Liver (tissue), 3 donors: Measurements from ENCODE around the gene MMP25.

Source experiments
- EGR1 ChIP-seq, 2 donors: IDR thresholded peaks; 2 replicates each; pipeline ENCODE4 v1.6.1; 2016 to 2018; ENCODE audit warnings: antibody characterized with exemption in 2 of 2, low read depth in 2 of 2
- GABPA ChIP-seq, 2 donors: IDR thresholded peaks in 1 of 2; conservative IDR thresholded peaks in 1 of 2; 2 replicates each; pipeline ENCODE4 v1.6.1; 2016; ENCODE audit warnings: antibody characterized with exemption in 2 of 2, mild to moderate bottlenecking in 1 of 2, moderate library complexity in 1 of 2
- HNF4A ChIP-seq, 2 donors: conservative IDR thresholded peaks; 2 replicates each; pipeline ENCODE4 v1.6.1; 2016; ENCODE audit warnings: antibody characterized with exemption in 2 of 2, mild to moderate bottlenecking in 2 of 2
- RAD21 ChIP-seq, 2 donors: IDR thresholded peaks; 2 replicates each; pipeline ENCODE4 v1.6.1; 2016; ENCODE audit warnings: antibody characterized with exemption in 2 of 2, mild to moderate bottlenecking in 2 of 2
- SP1 ChIP-seq: IDR thresholded peaks from 2 replicates; pipeline ENCODE4 v1.6.1; 2018; ENCODE audit warnings: antibody characterized with exemption, mild to moderate bottlenecking
- TAF1 ChIP-seq: conservative IDR thresholded peaks from 2 replicates; pipeline ENCODE4 v1.6.1; 2016; ENCODE audit warnings: antibody characterized with exemption, mild to moderate bottlenecking
- TF ChIP-seq, protein P1 (sequence below): fragments of 150-350 bp; IDR thresholded peaks from 2 replicates; pipeline ENCODE4 v1.5.1; 2017; ENCODE audit warnings: improper control_type of control experiment, low read depth, low read length; ENCODE audit not compliant: missing input control
- TF ChIP-seq, protein P2 (sequence below): IDR thresholded peaks from 2 replicates; pipeline ENCODE4 v1.6.1; 2016; ENCODE audit warnings: antibody characterized with exemption
- TF ChIP-seq, protein P3 (sequence below): IDR thresholded peaks from 2 replicates; pipeline ENCODE4 v1.6.1; 2016; ENCODE audit warnings: antibody characterized with exemption
- TF ChIP-seq, protein P4 (sequence below): IDR thresholded peaks from 2 replicates; pipeline ENCODE4 v1.6.1; 2016; ENCODE audit warnings: antibody characterized with exemption, mild to moderate bottlenecking
- TF ChIP-seq, protein P5 (sequence below): IDR thresholded peaks from 2 replicates; pipeline ENCODE4 v1.6.1; 2016; ENCODE audit warnings: antibody characterized with exemption
- donor health status: healthy.
- donor health status: healthy.

DNA sequence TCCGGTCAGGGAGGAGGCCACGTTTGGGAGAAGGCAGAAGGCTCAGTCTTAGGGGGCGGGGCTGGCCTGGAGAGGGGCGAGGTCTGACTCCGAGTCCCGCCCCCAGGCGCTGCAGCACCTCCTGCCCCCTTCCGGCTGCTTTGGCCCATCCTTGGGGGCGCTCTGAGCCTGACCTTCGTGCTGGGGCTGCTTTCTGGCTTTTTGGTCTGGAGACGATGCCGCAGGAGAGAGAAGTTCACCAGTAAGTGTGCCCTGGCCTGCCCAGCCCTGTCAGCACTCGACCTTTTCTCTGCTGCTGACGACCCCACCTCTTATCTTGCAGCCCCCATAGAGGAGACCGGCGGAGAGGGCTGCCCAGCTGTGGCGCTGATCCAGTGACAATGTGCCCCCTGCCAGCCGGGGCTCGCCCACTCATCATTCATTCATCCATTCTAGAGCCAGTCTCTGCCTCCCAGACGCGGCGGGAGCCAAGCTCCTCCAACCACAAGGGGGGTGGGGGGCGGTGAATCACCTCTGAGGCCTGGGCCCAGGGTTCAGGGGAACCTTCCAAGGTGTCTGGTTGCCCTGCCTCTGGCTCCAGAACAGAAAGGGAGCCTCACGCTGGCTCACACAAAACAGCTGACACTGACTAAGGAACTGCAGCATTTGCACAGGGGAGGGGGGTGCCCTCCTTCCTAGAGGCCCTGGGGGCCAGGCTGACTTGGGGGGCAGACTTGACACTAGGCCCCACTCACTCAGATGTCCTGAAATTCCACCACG is 24.7 kb upstream of the MMP25 start:
- TF ChIP-seq, protein P1, sequence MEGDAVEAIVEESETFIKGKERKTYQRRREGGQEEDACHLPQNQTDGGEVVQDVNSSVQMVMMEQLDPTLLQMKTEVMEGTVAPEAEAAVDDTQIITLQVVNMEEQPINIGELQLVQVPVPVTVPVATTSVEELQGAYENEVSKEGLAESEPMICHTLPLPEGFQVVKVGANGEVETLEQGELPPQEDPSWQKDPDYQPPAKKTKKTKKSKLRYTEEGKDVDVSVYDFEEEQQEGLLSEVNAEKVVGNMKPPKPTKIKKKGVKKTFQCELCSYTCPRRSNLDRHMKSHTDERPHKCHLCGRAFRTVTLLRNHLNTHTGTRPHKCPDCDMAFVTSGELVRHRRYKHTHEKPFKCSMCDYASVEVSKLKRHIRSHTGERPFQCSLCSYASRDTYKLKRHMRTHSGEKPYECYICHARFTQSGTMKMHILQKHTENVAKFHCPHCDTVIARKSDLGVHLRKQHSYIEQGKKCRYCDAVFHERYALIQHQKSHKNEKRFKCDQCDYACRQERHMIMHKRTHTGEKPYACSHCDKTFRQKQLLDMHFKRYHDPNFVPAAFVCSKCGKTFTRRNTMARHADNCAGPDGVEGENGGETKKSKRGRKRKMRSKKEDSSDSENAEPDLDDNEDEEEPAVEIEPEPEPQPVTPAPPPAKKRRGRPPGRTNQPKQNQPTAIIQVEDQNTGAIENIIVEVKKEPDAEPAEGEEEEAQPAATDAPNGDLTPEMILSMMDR: peak; percentile 22
- TF ChIP-seq TAF1 (no peak), HNF4A (conservative IDR thresholded peaks at IDR 0.05) (no peak), RAD21 (IDR thresholded peaks at IDR 0.05) (no peak), SP1 (no peak), EGR1 (IDR thresholded peaks at IDR 0.05; ENCODE audit: low read depth in 2 of 2) (no peak), GABPA (IDR thresholded peaks at IDR 0.05 in 1 of 2, conservative IDR thresholded peaks at IDR 0.05 in 1 of 2) (no peak)
- TF ChIP-seq, protein P2, sequence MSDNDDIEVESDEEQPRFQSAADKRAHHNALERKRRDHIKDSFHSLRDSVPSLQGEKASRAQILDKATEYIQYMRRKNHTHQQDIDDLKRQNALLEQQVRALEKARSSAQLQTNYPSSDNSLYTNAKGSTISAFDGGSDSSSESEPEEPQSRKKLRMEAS: no peak
- TF ChIP-seq, protein P3, sequence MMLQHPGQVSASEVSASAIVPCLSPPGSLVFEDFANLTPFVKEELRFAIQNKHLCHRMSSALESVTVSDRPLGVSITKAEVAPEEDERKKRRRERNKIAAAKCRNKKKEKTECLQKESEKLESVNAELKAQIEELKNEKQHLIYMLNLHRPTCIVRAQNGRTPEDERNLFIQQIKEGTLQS: no peak
- TF ChIP-seq, protein P4, sequence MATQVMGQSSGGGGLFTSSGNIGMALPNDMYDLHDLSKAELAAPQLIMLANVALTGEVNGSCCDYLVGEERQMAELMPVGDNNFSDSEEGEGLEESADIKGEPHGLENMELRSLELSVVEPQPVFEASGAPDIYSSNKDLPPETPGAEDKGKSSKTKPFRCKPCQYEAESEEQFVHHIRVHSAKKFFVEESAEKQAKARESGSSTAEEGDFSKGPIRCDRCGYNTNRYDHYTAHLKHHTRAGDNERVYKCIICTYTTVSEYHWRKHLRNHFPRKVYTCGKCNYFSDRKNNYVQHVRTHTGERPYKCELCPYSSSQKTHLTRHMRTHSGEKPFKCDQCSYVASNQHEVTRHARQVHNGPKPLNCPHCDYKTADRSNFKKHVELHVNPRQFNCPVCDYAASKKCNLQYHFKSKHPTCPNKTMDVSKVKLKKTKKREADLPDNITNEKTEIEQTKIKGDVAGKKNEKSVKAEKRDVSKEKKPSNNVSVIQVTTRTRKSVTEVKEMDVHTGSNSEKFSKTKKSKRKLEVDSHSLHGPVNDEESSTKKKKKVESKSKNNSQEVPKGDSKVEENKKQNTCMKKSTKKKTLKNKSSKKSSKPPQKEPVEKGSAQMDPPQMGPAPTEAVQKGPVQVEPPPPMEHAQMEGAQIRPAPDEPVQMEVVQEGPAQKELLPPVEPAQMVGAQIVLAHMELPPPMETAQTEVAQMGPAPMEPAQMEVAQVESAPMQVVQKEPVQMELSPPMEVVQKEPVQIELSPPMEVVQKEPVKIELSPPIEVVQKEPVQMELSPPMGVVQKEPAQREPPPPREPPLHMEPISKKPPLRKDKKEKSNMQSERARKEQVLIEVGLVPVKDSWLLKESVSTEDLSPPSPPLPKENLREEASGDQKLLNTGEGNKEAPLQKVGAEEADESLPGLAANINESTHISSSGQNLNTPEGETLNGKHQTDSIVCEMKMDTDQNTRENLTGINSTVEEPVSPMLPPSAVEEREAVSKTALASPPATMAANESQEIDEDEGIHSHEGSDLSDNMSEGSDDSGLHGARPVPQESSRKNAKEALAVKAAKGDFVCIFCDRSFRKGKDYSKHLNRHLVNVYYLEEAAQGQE: no peak
- TF ChIP-seq, protein P5, sequence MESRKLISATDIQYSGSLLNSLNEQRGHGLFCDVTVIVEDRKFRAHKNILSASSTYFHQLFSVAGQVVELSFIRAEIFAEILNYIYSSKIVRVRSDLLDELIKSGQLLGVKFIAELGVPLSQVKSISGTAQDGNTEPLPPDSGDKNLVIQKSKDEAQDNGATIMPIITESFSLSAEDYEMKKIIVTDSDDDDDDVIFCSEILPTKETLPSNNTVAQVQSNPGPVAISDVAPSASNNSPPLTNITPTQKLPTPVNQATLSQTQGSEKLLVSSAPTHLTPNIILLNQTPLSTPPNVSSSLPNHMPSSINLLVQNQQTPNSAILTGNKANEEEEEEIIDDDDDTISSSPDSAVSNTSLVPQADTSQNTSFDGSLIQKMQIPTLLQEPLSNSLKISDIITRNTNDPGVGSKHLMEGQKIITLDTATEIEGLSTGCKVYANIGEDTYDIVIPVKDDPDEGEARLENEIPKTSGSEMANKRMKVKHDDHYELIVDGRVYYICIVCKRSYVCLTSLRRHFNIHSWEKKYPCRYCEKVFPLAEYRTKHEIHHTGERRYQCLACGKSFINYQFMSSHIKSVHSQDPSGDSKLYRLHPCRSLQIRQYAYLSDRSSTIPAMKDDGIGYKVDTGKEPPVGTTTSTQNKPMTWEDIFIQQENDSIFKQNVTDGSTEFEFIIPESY: no peak
